ENCODE results near the gene CLECL1. TPM values are rescaled to one million over a fixed set of nuclear protein-coding genes. Genes with fewer than 3 reads are reported as not detected.

Gene CLECL1
- total RNA-seq, 1 experiment from 2014 or later = not detected

- intact Hi-C loops (cut with micrococcal nuclease) = no loop called here
- Histone ChIP-seq H3K79me2 (ENCODE audit: insufficient read depth, low read length) (no peaks in the 10 kb centered on the region), H3K36me3 (ENCODE audit: control insufficient read depth in 1 of 2, insufficient read depth in 2 of 2, low read length in 2 of 2) (no peaks in the 10 kb centered on the region), H3K4me2 (ENCODE audit: low read length) (no peak overlapping the region), H2AFZ (ENCODE audit: low read depth, low read length, poor library complexity, severe bottlenecking) (no peak overlapping the region), H3K4me3 (replicated peaks in 1 of 2; ENCODE audit: low read depth in 1 of 2, low read length in 2 of 2) (no peak overlapping the region), H3K4me1 (ENCODE audit: control insufficient read depth in 1 of 2, insufficient read depth in 2 of 2, low read length in 2 of 2) (no peaks in the 10 kb centered on the region; a peak in 1 of 4 replicates), H3K9ac (ENCODE audit: low read length) (no peak overlapping the region), H3K27me3 (ENCODE audit: insufficient read depth, low read length) (peaks cover 60% of the 10 kb centered on the region), H3K9me2 (ENCODE audit: insufficient read depth) (no peaks in the 10 kb centered on the region), H4K20me1 (ENCODE audit: insufficient read depth) (no peaks in the 10 kb centered on the region), H3K27ac (ENCODE audit: low read depth, low read length) (no peak overlapping the region), H3K9me3 (ENCODE audit: control insufficient read depth in 1 of 2, insufficient read depth in 1 of 2, low read depth in 1 of 2, low read length in 2 of 2) (no peaks in the 10 kb centered on the region)
- DNase-seq (ENCODE audit: low read depth, low spot score) = no peak
- no peak for ATAC-seq
- no peak for TF ChIP-seq CTCF (IDR thresholded peaks at IDR 0.05 in 2 of 3, conservative IDR thresholded peaks at IDR 0.05 in 1 of 3; ENCODE audit: borderline replicate concordance in 1 of 3, insufficient read depth in 1 of 3, low read depth in 2 of 3, low read length in 2 of 3)
- TF ChIP-seq RAD21 (IDR thresholded peaks at IDR 0.05; ENCODE audit: low read depth) = no peak
- TF ChIP-seq ZBTB33 (IDR thresholded peaks at IDR 0.05; ENCODE audit: extremely low read depth, insufficient replicate concordance, low read length) = no peak
- TF ChIP-seq ZFX (IDR thresholded peaks at IDR 0.05) = no peak
- no peak for TF ChIP-seq ATF3 (IDR thresholded peaks at IDR 0.05)
- TF ChIP-seq EZH2 (IDR thresholded peaks at IDR 0.05) = no peak
- TF ChIP-seq POLR2A (IDR thresholded peaks at IDR 0.05; ENCODE audit: borderline replicate concordance, extremely low read depth, insufficient read depth, insufficient read length) = no peak
- no peak for TF ChIP-seq YY1 (IDR thresholded peaks at IDR 0.05; ENCODE audit: extremely low read depth, insufficient replicate concordance, low read depth, low read length)
- TF ChIP-seq CBX3 (IDR thresholded peaks at IDR 0.05; ENCODE audit: low read depth) = no peak
- no peak for TF ChIP-seq SP1 (IDR thresholded peaks at IDR 0.05; ENCODE audit: low read depth)
- no peak for TF ChIP-seq CEBPB (IDR thresholded peaks at IDR 0.05; ENCODE audit: low read depth)
- ChIA-PET POLR2A (no interaction called here), CTCF (interaction anchor here (2.2 kb wide), 1 partner anchor 13 kb away, joined by 10 read pairs; no protein-coding TSS in a partner anchor), RAD21 (ENCODE audit: low non-redundant PET in 1 of 2, low total read pairs in 2 of 2, uncharacterized antibody in 2 of 2, unreplicated experiment in 2 of 2) (no interaction called here)
- no TSS peak for BruUV-seq (replicated peaks)
These were observed 23.3 kb upstream of the CLECL1 start for GRCh38 chr12:9756170-9756569.

Data from HCT116 (cell line).